GM21526 (cell line): ENCODE results near the gene PTPRM.

Source experiments
- ATAC-seq: cut with Tn5 transposase; IDR thresholded peaks from one replicate; pipeline ENCODE4 v1.9.1; 2021; ENCODE audit warnings: moderate library complexity; ENCODE audit not compliant: unreplicated experiment, low FRiP score

Gene PTPRM

GRCh38 chr18:7840411-7840810 is 273.3 kb downstream of the PTPRM start:
- ATAC-seq: no peak

DNA sequence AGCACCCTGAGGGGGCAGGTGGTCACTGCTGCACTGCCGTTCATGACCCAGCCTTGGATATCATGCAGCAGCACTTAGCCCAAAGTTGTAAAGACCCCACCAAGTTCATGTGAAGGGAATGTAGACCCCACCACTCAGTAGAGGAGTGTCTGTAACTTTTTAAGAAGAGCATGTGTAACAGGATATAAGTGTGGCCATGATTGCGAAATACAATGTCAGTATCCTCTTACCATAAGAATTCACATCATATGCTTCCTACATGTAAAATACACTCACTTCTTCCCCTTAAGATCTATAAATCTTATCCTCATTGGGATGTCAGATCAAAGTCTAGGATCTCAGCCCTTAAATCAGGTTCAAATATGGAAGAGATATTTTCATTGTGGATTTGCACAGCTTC is 276.9 kb downstream of the PTPRM start:
- ATAC-seq: no peak

DNA sequence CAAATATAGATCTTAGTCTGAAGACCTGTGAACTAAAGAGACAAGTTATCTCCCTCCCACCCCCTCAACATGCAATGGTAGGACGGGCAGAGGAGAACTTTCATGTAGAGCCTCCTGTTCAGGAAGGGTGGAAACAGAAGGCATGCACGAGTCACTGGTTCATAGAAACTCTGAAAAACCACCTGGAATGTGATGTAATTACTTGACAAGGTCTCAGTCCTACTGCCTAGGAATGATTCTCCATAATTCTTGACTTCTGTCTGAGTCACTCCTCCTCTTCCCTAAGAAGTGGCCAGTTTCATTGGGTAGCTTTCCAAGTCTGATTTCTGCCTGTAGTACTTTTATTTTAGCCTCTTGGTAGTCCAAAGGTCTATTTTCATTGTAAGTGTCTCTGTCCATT is 277.3 kb downstream of the PTPRM start:
- no peak for ATAC-seq

DNA sequence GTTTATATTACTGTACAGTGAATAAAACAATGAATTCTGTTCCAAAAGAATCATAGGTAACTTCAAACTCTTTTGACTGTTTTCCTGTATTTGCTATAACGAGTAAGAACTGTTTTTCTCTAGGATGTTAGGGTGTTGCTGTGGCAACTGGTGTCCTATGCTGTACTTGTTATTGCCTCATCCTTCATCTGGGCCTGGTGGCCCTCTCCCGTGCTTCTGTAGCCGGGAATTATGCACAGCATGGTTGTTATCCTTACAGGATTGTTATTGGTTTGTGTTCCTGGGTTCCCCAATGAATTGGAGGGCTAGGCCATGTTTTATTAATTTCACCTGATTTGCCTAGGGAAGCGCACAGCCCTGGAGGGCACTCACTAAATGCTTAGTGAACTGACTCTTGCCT is 279.2 kb downstream of the PTPRM start:
- no peak for ATAC-seq

GRCh38 chr18:7847357-7848053 is 280.4 kb downstream of the PTPRM start:
- ATAC-seq: no peak

DNA sequence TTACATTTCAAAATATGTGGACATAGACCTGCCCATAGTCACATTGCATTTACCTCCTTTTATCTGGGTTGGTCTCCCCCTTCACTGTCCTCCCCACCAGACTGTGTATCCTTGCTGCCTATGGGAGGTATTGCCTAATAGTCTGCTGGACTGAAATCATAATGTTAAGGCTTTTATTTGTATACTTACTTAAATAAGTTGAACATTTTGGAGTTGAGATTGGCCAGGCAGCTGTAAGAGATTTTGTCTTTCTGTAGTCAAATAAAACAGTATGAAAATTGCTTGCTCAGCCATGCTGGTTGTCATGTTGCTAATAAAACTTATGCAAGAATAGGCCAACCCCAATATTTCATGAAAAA is 280.9 kb downstream of the PTPRM start:
- ATAC-seq: no peak

GRCh38 chr18:7850446-7850845 is 283.3 kb downstream of the PTPRM start:
- no peak for ATAC-seq

DNA sequence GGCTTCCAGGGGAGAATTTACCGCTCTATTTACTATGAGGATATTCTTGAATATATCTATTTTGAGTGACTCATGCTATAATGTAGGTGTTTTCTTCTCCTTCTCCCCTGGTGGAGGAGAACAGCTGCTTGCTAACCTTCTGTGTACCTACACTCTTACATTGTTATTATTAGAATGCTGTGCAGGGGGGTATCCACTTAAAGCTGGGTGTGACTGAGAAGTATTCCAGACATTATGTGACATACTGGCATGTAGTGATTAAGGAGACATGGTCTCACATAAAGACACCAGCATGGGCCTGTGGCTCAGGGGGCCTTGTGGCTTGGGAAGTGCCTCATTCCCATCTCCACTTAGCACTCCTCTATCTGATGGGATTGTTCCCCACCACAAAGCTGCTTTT is 287.9 kb downstream of the PTPRM start:
- ATAC-seq: no peak

DNA sequence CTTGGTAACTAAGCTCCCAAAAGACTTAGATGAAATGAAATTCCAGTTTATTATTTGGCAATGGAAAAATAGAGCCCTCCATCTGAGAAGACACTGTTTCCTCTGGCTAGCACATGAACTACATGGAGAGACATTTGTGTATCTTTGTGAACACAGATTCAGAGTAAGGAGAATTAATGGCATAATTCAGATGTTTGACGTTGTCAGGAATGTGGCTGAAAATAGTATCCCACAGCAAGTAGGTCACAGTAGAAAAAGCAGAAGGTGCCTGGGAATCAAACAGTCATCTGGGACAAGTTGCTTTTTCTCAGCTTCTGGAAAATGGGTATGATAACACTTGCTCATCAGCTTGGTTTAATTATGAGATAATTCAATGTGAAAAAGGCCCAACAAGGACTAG is 288.6 kb downstream of the PTPRM start:
- ATAC-seq: no peak

- ATAC-seq: no peak
These were observed 289.0 kb downstream of the PTPRM start for GRCh38 chr18:7856116-7856515.

- no peak for ATAC-seq
These were observed 289.6 kb downstream of the PTPRM start for GRCh38 chr18:7856733-7857132.

GRCh38 chr18:7857562-7857961 is 290.4 kb downstream of the PTPRM start:
- ATAC-seq: no peak

- ATAC-seq: no peak
These were observed 292.0 kb downstream of the PTPRM start for GRCh38 chr18:7859122-7859521.

DNA sequence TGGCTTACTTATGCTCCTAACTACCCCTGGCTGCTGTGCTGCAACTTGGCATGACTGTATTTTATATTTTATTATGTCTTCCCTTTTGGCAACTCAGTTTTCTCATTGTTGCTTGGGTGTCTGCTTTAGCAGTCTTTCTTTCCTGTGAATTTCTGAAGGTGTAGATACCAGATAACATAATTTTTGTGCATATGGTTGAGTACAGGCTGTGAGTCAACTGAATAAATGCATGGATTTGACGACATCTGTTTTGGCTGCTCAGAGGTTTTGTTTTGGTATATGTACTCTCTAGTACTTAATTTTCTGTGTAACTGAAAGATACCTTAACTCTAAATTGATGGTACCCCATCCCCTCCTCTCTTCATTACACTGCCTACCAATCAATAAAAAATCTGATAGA is 303.1 kb downstream of the PTPRM start:
- no peak for ATAC-seq

- no peak for ATAC-seq
These were observed 303.7 kb downstream of the PTPRM start for GRCh38 chr18:7870855-7871254.

DNA sequence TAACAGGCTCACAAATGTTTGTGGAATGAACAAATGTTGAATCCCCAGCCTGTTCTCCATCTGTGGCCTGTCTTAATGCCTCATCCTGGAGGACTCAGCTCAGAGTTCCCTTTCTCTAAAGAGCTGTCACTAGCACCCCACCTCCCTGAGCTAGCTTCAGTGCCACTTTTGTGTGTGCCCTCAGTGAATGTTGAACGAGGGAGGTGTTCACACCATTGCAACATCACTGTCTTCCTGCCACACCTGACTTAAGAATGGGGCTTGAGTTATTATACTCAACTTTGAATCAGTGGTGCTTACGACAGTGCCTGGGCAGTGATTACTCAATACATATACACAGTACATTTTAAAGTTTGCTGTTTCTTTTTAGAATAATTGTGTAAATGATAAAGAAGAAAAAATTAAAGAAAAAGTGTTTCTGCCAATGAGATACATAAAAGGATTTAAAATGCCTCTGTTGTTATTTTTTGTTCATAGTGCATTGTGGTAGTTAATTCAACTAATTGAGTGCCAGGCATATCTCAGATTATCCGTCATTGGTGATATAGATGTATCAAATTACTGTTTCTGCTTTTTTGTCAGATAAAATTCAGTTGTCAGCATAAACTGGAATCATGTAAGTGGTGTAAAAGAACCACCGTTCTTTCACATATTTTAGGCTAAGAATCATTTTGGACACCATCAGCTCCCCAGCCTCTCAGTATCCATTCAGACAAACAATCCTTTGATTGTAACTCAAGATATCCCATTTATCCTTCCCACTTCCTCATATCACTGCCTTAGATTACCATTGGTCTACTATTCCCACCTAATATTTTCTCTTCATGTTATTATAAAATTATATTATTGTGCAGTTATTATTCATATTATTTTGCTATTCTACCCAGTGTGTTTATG is 304.7 kb downstream of the PTPRM start:
- no peak for ATAC-seq

DNA sequence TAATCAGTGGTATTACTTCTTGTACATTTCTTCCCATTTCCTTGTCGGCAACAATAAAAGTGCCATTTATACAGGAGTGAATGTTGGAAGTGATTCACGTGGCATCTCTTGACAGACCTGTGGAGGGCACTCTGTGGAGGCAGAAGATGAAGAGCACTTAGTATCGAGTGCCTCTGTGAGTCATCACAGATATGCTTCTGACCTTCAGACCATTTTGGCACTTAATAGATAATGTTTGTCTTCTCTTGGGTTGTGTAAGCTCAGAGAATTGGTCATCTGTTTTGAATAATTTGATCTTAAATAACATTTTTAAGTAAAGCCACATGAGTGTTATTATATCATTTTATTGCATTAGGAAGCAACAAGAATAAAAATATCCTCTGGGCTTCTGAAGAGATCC is 305.5 kb downstream of the PTPRM start:
- ATAC-seq: no peak

GRCh38 chr18:7873316-7873715 is 306.2 kb downstream of the PTPRM start:
- no peak for ATAC-seq

- ATAC-seq: no peak
These were observed 309.4 kb downstream of the PTPRM start for GRCh38 chr18:7876354-7877104.

- no peak for ATAC-seq
These were observed 310.5 kb downstream of the PTPRM start for GRCh38 chr18:7877609-7878008.
